ENCODE measurements around the gene DTNB.

DTNB gene

DNA sequence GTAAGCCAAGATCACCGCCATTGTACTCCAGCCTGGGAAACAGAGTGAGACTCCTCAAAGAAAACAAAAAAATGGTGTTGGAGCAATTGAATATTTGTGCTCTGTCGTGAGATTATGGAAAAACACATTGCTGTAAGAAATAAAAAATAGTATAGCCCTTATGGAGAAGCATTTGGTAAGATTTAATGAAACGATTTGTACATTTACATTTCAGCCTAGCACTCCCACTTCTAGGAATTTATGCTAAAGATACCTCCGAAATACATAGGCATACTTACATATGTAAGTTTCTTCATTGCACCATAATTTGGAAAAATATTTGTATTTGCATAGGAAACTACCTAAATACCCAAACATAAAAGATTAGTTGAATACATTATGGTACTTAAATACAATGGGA, 8.7 kb upstream of the DTNB start:
- Histone ChIP-seq H3K4me1 (ENCODE audit: control insufficient read depth in 1 of 2, insufficient read depth in 1 of 2, low read depth in 1 of 2, low read length in 1 of 2) (no peaks in the 10 kb centered on the region), H3K27ac (no peak overlapping the region), H3K27me3 (peaks cover 6% of the 10 kb centered on the region), H3K4me3 (ENCODE audit: low read depth in 1 of 2, low read length in 1 of 2) (no peak overlapping the region), H3K9me3 (no peaks in the 10 kb centered on the region), H3K36me3 (no peaks in the 10 kb centered on the region)
- TF ChIP-seq, protein P1, sequence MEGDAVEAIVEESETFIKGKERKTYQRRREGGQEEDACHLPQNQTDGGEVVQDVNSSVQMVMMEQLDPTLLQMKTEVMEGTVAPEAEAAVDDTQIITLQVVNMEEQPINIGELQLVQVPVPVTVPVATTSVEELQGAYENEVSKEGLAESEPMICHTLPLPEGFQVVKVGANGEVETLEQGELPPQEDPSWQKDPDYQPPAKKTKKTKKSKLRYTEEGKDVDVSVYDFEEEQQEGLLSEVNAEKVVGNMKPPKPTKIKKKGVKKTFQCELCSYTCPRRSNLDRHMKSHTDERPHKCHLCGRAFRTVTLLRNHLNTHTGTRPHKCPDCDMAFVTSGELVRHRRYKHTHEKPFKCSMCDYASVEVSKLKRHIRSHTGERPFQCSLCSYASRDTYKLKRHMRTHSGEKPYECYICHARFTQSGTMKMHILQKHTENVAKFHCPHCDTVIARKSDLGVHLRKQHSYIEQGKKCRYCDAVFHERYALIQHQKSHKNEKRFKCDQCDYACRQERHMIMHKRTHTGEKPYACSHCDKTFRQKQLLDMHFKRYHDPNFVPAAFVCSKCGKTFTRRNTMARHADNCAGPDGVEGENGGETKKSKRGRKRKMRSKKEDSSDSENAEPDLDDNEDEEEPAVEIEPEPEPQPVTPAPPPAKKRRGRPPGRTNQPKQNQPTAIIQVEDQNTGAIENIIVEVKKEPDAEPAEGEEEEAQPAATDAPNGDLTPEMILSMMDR (IDR thresholded peaks at IDR 0.05) = no peak

DNA sequence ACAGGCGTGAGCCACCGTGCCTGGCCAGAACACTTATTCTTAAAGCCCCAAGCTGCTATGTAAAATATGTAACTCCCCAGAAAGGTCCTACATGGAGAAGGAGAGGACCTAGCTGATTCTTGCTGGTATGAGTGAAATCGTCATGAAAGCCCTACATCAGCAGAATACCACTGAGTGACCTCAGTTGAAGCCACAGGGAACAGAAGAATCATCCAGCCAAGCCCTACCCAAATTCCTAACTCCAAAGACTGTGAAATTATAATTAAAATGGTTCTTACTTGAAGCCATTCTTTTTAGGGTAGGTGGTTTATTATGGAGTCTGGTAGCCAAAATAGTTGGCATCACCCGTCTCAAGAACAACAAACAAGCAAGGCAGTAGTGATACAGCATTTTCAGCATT, 4.5 kb upstream of the DTNB start:
- Histone ChIP-seq H3K4me1 (ENCODE audit: control insufficient read depth in 1 of 2, insufficient read depth in 1 of 2, low read depth in 1 of 2, low read length in 1 of 2) (peaks cover 7 to 11% of the 10 kb centered on the region in 2 experiments), H3K4me3 (ENCODE audit: low read depth in 1 of 2, low read length in 1 of 2) (no peak overlapping the region), H3K9me3 (no peaks in the 10 kb centered on the region), H3K36me3 (no peaks in the 10 kb centered on the region), H3K27ac (no peak overlapping the region), H3K27me3 (no peaks in the 10 kb centered on the region)
- TF ChIP-seq, protein P1 (IDR thresholded peaks at IDR 0.05) = no peak

DNA sequence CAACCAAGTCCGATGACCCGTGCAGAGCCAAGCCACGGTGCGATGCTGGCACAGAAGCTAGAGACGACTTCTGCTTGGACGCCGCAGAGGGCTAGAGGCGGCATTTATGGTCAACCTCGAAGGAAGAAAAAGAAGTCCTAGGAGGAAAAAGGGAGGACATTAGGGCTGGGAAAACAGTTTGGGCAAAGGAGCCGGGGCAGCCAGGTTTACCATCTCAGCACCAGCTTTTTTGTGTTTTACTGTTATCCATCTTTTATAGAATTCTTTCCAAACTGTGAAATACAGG, 643 bp upstream of the DTNB start:
- TF ChIP-seq, protein P1 (IDR thresholded peaks at IDR 0.05) = no peak
- Histone ChIP-seq H3K4me1 (ENCODE audit: control insufficient read depth in 1 of 2, insufficient read depth in 1 of 2, low read depth in 1 of 2, low read length in 1 of 2) (peaks cover 19% of the 10 kb centered on the region in 2 experiments), H3K36me3 (no peaks in the 10 kb centered on the region), H3K9me3 (no peaks in the 10 kb centered on the region), H3K27ac (peak overlapping the region; percentile 86), H3K27me3 (no peaks in the 10 kb centered on the region), H3K4me3 (ENCODE audit: low read depth in 1 of 2, low read length in 1 of 2) (peak overlapping the region; percentile 65 to 95)

DNA sequence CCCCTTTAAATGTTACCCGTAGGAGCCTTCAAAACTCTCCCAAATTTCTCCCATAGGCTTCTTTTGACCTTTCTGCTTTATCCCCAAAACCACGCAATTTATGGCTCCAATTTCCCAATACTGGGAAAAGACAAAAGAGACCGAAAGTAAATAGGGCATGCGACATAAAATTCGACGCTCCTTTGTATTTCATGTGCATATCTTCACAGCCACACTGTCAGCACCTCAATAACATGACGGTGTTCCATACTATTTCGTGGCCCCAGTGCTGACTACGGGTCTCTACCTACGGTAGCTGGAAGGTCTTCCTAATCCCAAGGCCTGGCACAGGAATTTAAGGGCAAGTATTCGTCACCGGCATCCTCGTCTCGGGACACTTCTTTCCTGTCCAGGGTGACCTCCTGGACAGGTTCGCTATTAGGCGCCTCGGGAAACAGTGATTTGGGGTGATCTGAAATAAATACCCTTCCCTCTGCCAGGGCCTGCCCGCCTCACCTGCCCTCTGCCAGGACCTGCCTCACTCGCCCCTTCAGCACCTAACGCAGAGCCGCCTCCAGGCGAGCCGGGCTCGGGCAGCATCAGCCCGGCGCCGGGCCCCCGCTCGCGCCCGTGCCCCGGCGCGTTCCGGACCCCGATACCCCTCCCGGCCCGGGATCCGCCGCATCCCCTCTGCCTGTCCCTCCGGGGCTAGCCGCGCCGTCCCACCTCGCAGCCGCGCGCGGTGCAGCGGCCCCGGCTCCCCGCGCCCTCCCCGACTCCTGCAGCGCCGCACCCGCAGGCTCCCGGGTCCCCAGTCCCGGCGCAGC, 680 bp downstream of the DTNB start:
- peak overlapping the region; percentile 89 to 95 for H3K4me3 ChIP-seq (ENCODE audit: low read depth in 1 of 2, low read length in 1 of 2)
- H3K9me3 ChIP-seq = no peaks in the 10 kb centered on the region
- H3K27ac ChIP-seq = peak overlapping the region; percentile 86
- TF ChIP-seq, protein P1 (IDR thresholded peaks at IDR 0.05) = no peak
- H3K27me3 ChIP-seq = no peaks in the 10 kb centered on the region
- H3K36me3 ChIP-seq = no peaks in the 10 kb centered on the region
- peaks cover 19% of the 10 kb centered on the region in 2 experiments for H3K4me1 ChIP-seq (ENCODE audit: control insufficient read depth in 1 of 2, insufficient read depth in 1 of 2, low read depth in 1 of 2, low read length in 1 of 2)

DNA sequence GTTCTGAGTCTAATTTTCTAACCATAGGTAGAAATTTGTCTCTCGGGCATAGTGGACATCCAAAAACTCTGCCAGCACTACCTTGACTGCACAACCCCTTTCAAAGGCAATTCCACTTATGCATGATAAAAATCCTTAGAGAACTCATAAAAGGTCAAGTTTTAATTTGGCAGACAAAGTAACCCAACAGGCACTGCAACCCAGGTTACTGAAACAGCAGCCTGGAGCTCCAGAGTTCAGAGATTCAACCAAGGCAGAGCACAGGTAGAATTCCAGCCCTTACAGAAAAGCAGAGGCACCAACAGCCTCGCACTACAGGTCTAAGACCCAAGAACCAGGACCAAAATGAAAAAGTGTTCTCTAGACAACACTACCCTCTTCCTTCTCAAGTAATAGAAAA, 1.8 kb downstream of the DTNB start:
- H3K4me3 ChIP-seq (ENCODE audit: low read depth in 1 of 2, low read length in 1 of 2) = no peak overlapping the region
- TF ChIP-seq, protein P1 (IDR thresholded peaks at IDR 0.05) = no peak
- no peaks in the 10 kb centered on the region for H3K9me3 ChIP-seq

More for the DNA sequence above, 1.8 kb downstream of the DTNB start:
- H3K27me3 ChIP-seq = no peaks in the 10 kb centered on the region
- H3K4me1 ChIP-seq (ENCODE audit: control insufficient read depth in 1 of 2, insufficient read depth in 1 of 2, low read depth in 1 of 2, low read length in 1 of 2) = peaks cover 19% of the 10 kb centered on the region in 2 experiments
- H3K27ac ChIP-seq = no peak overlapping the region
- H3K36me3 ChIP-seq = no peaks in the 10 kb centered on the region

All from neutrophil (primary cell).